ENCODE results near the gene TDRD7. TPM values are rescaled to one million over a fixed set of nuclear protein-coding genes. Genes with fewer than 3 reads are reported as not detected.

TDRD7 gene
- total and polyA plus RNA-seq, 2 of the 13 experiments (the other 11 are each of a cell fraction or from before 2014, with no cell fraction given) = 9.8 to 15.5 TPM

DNA sequence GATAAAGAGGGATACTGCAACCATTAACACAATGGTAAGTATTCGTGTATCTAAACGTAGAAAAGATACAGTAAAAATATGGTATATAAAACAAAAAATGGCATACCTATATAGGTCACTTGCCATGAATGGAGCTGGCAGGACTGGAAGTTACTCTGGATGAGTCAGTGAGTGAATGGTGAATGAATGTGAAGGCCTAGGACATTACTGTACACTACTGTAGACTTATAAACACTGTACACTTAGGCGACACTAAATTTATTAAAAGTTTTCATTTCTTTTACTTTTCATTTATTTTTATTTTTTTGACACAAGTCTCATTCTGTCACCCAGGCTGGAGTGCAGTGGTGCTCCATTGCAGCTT, 14.1 kb downstream of the TDRD7 start:
- H3K4me2 ChIP-seq (ENCODE audit: low read depth, low read length) = no peak overlapping the region
- ATAC-seq (no peak), DNase-seq (ENCODE audit: low spot score) (no peak), FAIRE-seq (no peak)
- ChIA-PET CTCF (ENCODE audit: low intra/inter-chr PET ratio, low total read pairs) (no interaction called here), POLR2A (no interaction called here)
- no peak overlapping the region for H3K9ac ChIP-seq (ENCODE audit: insufficient read depth, low read depth, low read length)
- in situ Hi-C loops (cut with HindIII; ENCODE audit: extremely low pct_ligation_motif_present, low pct_unique_long_range_greater_than_20kb) (no loop called here), intact Hi-C loops (cut with micrococcal nuclease; ENCODE audit: unreplicated experiment) (no loop called here)
- no peaks in the 10 kb centered on the region for H3K9me3 ChIP-seq (ENCODE audit: low read length)
- H4K20me1 ChIP-seq (ENCODE audit: insufficient read depth, low read length) = peaks cover 2% of the 10 kb centered on the region; the same call in 1 of the 2 replicates
- H2AFZ ChIP-seq (ENCODE audit: low read length) = no peak overlapping the region
- no peak overlapping the region for H3K4me3 ChIP-seq (replicated peaks in 1 of 3; ENCODE audit: insufficient read depth in 1 of 3, low read depth in 2 of 3, low read length in 3 of 3)
- H3K27ac ChIP-seq (ENCODE audit: extremely low read length, insufficient read depth, low read length) = no peak overlapping the region
- TF ChIP-seq ATF1 (CRISPR knock-in tag; IDR thresholded peaks at IDR 0.05) (no peak), ZNF354B (CRISPR knock-in tag; IDR thresholded peaks at IDR 0.05) (no peak), ZFX (CRISPR knock-in tag; IDR thresholded peaks at IDR 0.05; ENCODE audit: low read depth) (no peak), ZNF773 (CRISPR knock-in tag; IDR thresholded peaks at IDR 0.05; ENCODE audit: borderline replicate concordance) (no peak), ZKSCAN5 (CRISPR knock-in tag; IDR thresholded peaks at IDR 0.05) (no peak), ZNF530 (CRISPR knock-in tag; IDR thresholded peaks at IDR 0.05; ENCODE audit: low read depth) (no peak), ZNF33A (CRISPR knock-in tag; IDR thresholded peaks at IDR 0.05; ENCODE audit: borderline replicate concordance) (no peak), KLF16 (CRISPR knock-in tag; IDR thresholded peaks at IDR 0.05) (no peak), FOXC1 (CRISPR knock-in tag; IDR thresholded peaks at IDR 0.05; ENCODE audit: borderline replicate concordance) (no peak), CBX1 (IDR thresholded peaks at IDR 0.05; ENCODE audit: low read depth) (no peak), ZNF672 (CRISPR knock-in tag; IDR thresholded peaks at IDR 0.05) (no peak), CHD4 (IDR thresholded peaks at IDR 0.05; ENCODE audit: borderline replicate concordance, low read length) (no peak)
- TF ChIP-seq, protein P1, sequence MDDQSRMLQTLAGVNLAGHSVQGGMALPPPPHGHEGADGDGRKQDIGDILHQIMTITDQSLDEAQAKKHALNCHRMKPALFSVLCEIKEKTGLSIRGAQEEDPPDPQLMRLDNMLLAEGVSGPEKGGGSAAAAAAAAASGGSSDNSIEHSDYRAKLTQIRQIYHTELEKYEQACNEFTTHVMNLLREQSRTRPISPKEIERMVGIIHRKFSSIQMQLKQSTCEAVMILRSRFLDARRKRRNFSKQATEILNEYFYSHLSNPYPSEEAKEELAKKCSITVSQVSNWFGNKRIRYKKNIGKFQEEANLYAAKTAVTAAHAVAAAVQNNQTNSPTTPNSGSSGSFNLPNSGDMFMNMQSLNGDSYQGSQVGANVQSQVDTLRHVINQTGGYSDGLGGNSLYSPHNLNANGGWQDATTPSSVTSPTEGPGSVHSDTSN (CRISPR knock-in tag; IDR thresholded peaks at IDR 0.05; ENCODE audit: borderline replicate concordance) = no peak
- whole genome bisulfite sequencing (ENCODE audit: low lambda C conversion rate) = 97% methylated on average over 3 of the region's 3 CpGs
- peaks cover 12% of the 10 kb centered on the region for H3K4me1 ChIP-seq (ENCODE audit: insufficient read depth, low read length)
- peaks cover 3 to 24% of the 10 kb centered on the region in 2 experiments for H3K36me3 ChIP-seq (replicated peaks in 1 of 2; ENCODE audit: control insufficient read depth in 1 of 2, insufficient read depth in 2 of 2, low read length in 2 of 2)
- no peaks in the 10 kb centered on the region for H3K27me3 ChIP-seq (ENCODE audit: control insufficient read depth in 1 of 2, insufficient read depth in 2 of 2, low read length in 2 of 2)
- peaks cover 39% of the 10 kb centered on the region for H3K79me2 ChIP-seq (ENCODE audit: insufficient read depth, low read length)
- no TSS peak for BruUV-seq (replicated peaks)

Measured in HepG2 (cell line).